CD1c-positive myeloid dendritic cell (primary cell): ENCODE measurements around the gene GAPT.

Experiments
- DNase-seq: peaks from one replicate; pipeline ENCODE4 v3.0.0-alpha.2; 2016; ENCODE audit errors: extremely low spot score

The GAPT gene

GRCh38 chr5:58491216-58491892 is at the start of gene GAPT:
GAPT (plus strand) TSS chr5:58491435; CDS start chr5:58494537, 3,102 bp downstream.
- DNase-seq = peak; percentile 69

GRCh38 chr5:58444805-58445204 is 46.4 kb upstream of the GAPT start:
- no peak for DNase-seq

GRCh38 chr5:58446024-58446423 is 45.2 kb upstream of the GAPT start:
- no peak for DNase-seq

GRCh38 chr5:58447226-58447625 is 44.0 kb upstream of the GAPT start:
- DNase-seq = no peak

- DNase-seq = no peak
Observed at GRCh38 chr5:58450018-58450417, 41.2 kb upstream of the GAPT start.

GRCh38 chr5:58450811-58451629 is 40.2 kb upstream of the GAPT start:
- peak; percentile 11 for DNase-seq

GRCh38 chr5:58451732-58452565 is 39.3 kb upstream of the GAPT start:
- no peak for DNase-seq

GRCh38 chr5:58452566-58453258 is 38.5 kb upstream of the GAPT start:
- no peak for DNase-seq

- no peak for DNase-seq
Observed at GRCh38 chr5:58453306-58453705, 37.9 kb upstream of the GAPT start.

GRCh38 chr5:58454025-58454424 is 37.2 kb upstream of the GAPT start:
- DNase-seq = no peak

- no peak for DNase-seq
Observed at GRCh38 chr5:58455066-58455465, 36.2 kb upstream of the GAPT start.

- DNase-seq = no peak
Observed at GRCh38 chr5:58455480-58455879, 35.8 kb upstream of the GAPT start.

- no peak for DNase-seq
Observed at GRCh38 chr5:58456026-58456425, 35.2 kb upstream of the GAPT start.

GRCh38 chr5:58456486-58456885 is 34.7 kb upstream of the GAPT start:
- no peak for DNase-seq

- DNase-seq = no peak
Observed at GRCh38 chr5:58457050-58457449, 34.2 kb upstream of the GAPT start.

GRCh38 chr5:58458141-58458742 is 33.0 kb upstream of the GAPT start:
- DNase-seq = no peak

- peak; percentile 9 for DNase-seq
Observed at GRCh38 chr5:58458743-58459145, 32.5 kb upstream of the GAPT start.

GRCh38 chr5:58459146-58460001 is 31.9 kb upstream of the GAPT start:
- peak; percentile 41 for DNase-seq

- peak; percentile 97 for DNase-seq
Observed at GRCh38 chr5:58460002-58460731, 31.1 kb upstream of the GAPT start, which contains the start of gene PLK2. PLK2 (minus strand) TSS chr5:58460086; CDS start chr5:58459959, 127 bp downstream.
